OCI-LY3 (cell line): ENCODE results near the gene SLC35F6.

Experiments used
- CTCF ChIP-seq: fragments of 200-600, 300-600 bp; sonication (generic); IDR thresholded peaks from 2 replicates; pipeline ENCODE4 v1.5.1; 2014; ENCODE audit warnings: antibody characterized with exemption, low read length, low read depth
- EZH2phosphoT487 ChIP-seq: fragments of 200-600 bp; shearing (Covaris generic); IDR thresholded peaks from 2 replicates; pipeline ENCODE4 v1.6.1; 2018; ENCODE audit warnings: antibody characterized with exemption, mixed run types, low read depth

GRCh38 chr2:26816893-26817292, 52.8 kb downstream of the SLC35F6 start:
- TF ChIP-seq CTCF, result no peak
- no peak for TF ChIP-seq EZH2phosphoT487
